Endothelial cell (in vitro differentiated cells): ENCODE results near the gene SPPL3. TPM values are rescaled to one million over a fixed set of nuclear protein-coding genes. Genes with fewer than 3 reads are reported as not detected.

ENCODE experiments used
- DNase-seq: peaks from one replicate; pipeline ENCODE4 v3.0.0; 2021; ENCODE audit warnings: low spot score
- H3K27ac Mint-ChIP-seq: one replicate; pipeline ENCODE4 v1.8.0; 2021; ENCODE audit warnings: mixed read lengths, inconsistent platforms; ENCODE audit not compliant: unreplicated experiment
- H3K27me3 Mint-ChIP-seq: one replicate; pipeline ENCODE4 v1.8.0; 2021; ENCODE audit warnings: mild to moderate bottlenecking, moderate library complexity, mixed read lengths, inconsistent platforms; ENCODE audit not compliant: unreplicated experiment
- H3K36me3 Mint-ChIP-seq: one replicate; pipeline ENCODE4 v1.8.0; 2021; ENCODE audit warnings: mild to moderate bottlenecking, low read depth, mixed read lengths, inconsistent platforms; ENCODE audit not compliant: unreplicated experiment
- H3K4me1 Mint-ChIP-seq: one replicate; pipeline ENCODE4 v1.8.0; 2021; ENCODE audit warnings: mild to moderate bottlenecking, mixed read lengths, inconsistent platforms; ENCODE audit not compliant: unreplicated experiment
- H3K4me3 Mint-ChIP-seq: one replicate; pipeline ENCODE4 v1.8.0; 2021; ENCODE audit warnings: mild to moderate bottlenecking, mixed read lengths, inconsistent platforms; ENCODE audit not compliant: unreplicated experiment
- H3K9me3 Mint-ChIP-seq: one replicate; pipeline ENCODE4 v1.8.0; 2021; ENCODE audit warnings: mixed read lengths, inconsistent platforms; ENCODE audit not compliant: unreplicated experiment
- CTCF ChIP-seq: fragments of 200-600 bp; sonication (generic); IDR thresholded peaks from one replicate; pipeline ENCODE4 v1.5.0; 2021; ENCODE audit warnings: antibody characterized with exemption; ENCODE audit not compliant: unreplicated experiment
- total RNA-seq: library from RNA; stranded (reverse); fragmentation: NEBNext Ultra II Directional; extraction: Animal tissue kit (Norgen Biotek cat#: 25700); gene quantifications from one replicate; pipeline ENCODE4 v1.2.1, GENCODE V29; 2021; ENCODE audit not compliant: unreplicated experiment

Gene SPPL3
- total RNA-seq, 1 donor from 2014 or later = 55.4 TPM

GRCh38 chr12:120930032-120930431 is 25.9 kb upstream of the SPPL3 start:
- Mint-ChIP-seq H3K27ac (no peak overlapping the region), H3K4me1 (no peaks in the 10 kb centered on the region), H3K9me3 (no peaks in the 10 kb centered on the region), H3K27me3 (peaks cover 1% of the 10 kb centered on the region), H3K36me3 (peaks cover 2% of the 10 kb centered on the region), H3K4me3 (no peak overlapping the region)
- no peak for DNase-seq
- TF ChIP-seq CTCF = no peak

GRCh38 chr12:120928864-120929652 is 24.9 kb upstream of the SPPL3 start:
- H3K4me3 Mint-ChIP-seq = no peak overlapping the region
- H3K4me1 Mint-ChIP-seq = no peaks in the 10 kb centered on the region
- H3K27ac Mint-ChIP-seq = no peak overlapping the region
- DNase-seq = no peak
- no peaks in the 10 kb centered on the region for H3K9me3 Mint-ChIP-seq
- H3K36me3 Mint-ChIP-seq = peaks cover 4% of the 10 kb centered on the region
- peaks cover 3% of the 10 kb centered on the region for H3K27me3 Mint-ChIP-seq
- no peak for TF ChIP-seq CTCF

GRCh38 chr12:120925740-120926563 is 21.8 kb upstream of the SPPL3 start:
- no peak for TF ChIP-seq CTCF
- DNase-seq = no peak
- Mint-ChIP-seq H3K27ac (no peak overlapping the region), H3K4me1 (no peaks in the 10 kb centered on the region), H3K4me3 (no peak overlapping the region), H3K27me3 (peaks cover 1% of the 10 kb centered on the region), H3K9me3 (no peaks in the 10 kb centered on the region), H3K36me3 (peaks cover 4% of the 10 kb centered on the region)

GRCh38 chr12:120922279-120922678 is 18.1 kb upstream of the SPPL3 start:
- Mint-ChIP-seq H3K27ac (no peak overlapping the region), H3K4me1 (no peaks in the 10 kb centered on the region), H3K36me3 (peaks cover 4% of the 10 kb centered on the region), H3K4me3 (no peak overlapping the region), H3K9me3 (no peaks in the 10 kb centered on the region), H3K27me3 (peaks cover 1% of the 10 kb centered on the region)
- no peak for DNase-seq
- no peak for TF ChIP-seq CTCF

- TF ChIP-seq CTCF = no peak
- no peak overlapping the region for H3K4me3 Mint-ChIP-seq
- no peak for DNase-seq
- H3K27ac Mint-ChIP-seq = no peak overlapping the region
- peaks cover 1% of the 10 kb centered on the region for H3K27me3 Mint-ChIP-seq
- peaks cover 4% of the 10 kb centered on the region for H3K36me3 Mint-ChIP-seq
- no peaks in the 10 kb centered on the region for H3K4me1 Mint-ChIP-seq
- no peaks in the 10 kb centered on the region for H3K9me3 Mint-ChIP-seq
These were observed 17.5 kb upstream of the SPPL3 start for GRCh38 chr12:120921637-120922036.
